Epithelial cell of esophagus (primary cell): ENCODE measurements around the gene SCN2B.
A peak's percentile ranks its signal among the peaks of the same experiment; 100 is the strongest.

ENCODE experiments used
- DNase-seq: peaks from one replicate; pipeline ENCODE4 v3.0.0; 2010; ENCODE audit warnings: low read depth
- H3K4me3 ChIP-seq: 2 replicates; pipeline ENCODE4 v1.5.1; 2011; ENCODE audit warnings: mild to moderate bottlenecking, low read length, control low read depth
- TF ChIP-seq, protein P1 (sequence below): IDR thresholded peaks from 2 replicates; pipeline ENCODE4 v1.5.1; 2011; ENCODE audit warnings: low read depth, mild to moderate bottlenecking, low read length, control low read depth, inconsistent platforms; ENCODE audit not compliant: insufficient read depth; ENCODE audit errors: missing control alignments

The SCN2B gene

DNA sequence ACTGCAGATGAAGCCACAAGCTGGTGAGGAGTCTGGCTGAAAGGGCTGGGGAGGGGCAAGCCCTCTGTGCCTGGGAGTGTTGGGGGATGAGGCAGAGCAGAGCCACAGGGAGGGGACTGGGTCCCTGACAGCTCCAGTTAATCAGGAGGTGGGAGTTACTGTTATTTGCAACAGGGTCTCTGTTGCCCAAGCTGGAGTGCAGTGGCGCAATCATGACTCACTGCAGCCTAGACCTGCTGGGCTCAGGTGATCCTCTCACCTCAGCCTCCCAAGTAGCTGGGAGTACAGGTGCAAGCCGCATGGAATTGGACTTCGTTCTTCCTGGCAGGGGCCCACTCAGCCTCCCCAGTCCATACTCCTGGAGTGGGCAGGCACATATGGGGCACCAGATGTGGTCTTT lies 7.7 kb downstream of the SCN2B start:
- no peak overlapping the region for H3K4me3 ChIP-seq
- TF ChIP-seq, protein P1, sequence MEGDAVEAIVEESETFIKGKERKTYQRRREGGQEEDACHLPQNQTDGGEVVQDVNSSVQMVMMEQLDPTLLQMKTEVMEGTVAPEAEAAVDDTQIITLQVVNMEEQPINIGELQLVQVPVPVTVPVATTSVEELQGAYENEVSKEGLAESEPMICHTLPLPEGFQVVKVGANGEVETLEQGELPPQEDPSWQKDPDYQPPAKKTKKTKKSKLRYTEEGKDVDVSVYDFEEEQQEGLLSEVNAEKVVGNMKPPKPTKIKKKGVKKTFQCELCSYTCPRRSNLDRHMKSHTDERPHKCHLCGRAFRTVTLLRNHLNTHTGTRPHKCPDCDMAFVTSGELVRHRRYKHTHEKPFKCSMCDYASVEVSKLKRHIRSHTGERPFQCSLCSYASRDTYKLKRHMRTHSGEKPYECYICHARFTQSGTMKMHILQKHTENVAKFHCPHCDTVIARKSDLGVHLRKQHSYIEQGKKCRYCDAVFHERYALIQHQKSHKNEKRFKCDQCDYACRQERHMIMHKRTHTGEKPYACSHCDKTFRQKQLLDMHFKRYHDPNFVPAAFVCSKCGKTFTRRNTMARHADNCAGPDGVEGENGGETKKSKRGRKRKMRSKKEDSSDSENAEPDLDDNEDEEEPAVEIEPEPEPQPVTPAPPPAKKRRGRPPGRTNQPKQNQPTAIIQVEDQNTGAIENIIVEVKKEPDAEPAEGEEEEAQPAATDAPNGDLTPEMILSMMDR, result no peak
- DNase-seq, result peak; percentile 84

DNA sequence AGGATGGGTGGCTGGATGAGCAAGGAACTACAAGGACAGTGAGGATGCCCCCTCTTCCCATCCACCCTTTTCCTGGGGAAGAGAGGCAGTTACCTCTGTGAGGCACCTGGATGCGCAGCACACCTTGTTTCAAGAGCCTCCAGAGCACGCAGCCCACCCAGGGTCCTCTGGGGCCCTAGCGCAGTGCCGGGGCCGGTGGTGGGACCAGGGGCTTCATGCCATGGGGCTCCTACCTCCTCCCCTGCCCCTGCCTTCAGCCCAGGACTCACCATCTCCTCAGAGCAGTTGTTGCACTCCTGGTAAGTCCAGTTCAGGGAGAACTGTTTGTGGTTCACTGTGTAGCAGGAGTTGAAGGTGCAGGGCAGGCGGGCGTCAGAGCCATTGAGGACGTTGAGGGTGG lies 8.1 kb downstream of the SCN2B start:
- H3K4me3 ChIP-seq, result no peak overlapping the region
- no peak for DNase-seq
- TF ChIP-seq, protein P1, result no peak

DNA sequence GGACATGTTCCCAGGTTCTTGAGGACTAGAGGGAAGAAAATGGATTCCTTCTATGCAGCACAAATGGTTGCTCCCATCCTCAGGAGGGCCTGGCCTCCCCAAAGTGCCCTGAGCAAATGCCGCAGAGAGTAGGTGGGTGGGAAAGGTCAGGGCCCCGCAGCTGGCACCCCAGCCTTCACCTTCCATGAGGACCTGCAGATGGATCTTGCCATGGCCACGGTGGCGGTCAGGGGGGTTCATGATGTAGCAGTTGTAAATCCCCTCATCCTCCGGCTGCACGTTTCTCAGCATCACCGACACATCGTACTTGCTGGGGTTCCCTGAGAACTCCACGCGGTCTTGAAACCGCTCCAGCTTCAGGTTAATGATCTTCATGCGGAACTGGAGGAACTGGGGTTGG lies 8.5 kb downstream of the SCN2B start:
- no peak overlapping the region for H3K4me3 ChIP-seq
- DNase-seq, result no peak
- TF ChIP-seq, protein P1, result no peak

DNA sequence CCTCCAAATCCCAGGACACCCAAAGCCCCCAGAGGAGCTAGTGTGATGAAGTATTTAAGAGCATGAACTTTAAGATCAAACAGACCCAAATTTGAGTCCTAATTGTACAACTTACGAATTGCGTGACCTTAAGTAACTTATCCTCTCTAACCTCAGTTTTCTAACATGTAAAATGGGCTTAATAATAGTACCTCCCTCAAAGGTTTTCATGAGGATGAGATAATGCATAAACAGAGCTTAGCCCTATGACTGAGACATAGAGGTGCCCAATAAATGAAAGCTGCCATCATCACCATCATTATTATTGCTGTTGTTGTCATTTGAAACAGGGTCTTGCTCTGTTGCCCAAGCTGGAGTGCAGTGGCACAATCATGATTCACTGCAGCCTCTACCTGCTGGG lies 9.2 kb downstream of the SCN2B start:
- H3K4me3 ChIP-seq, result no peak overlapping the region
- no peak for DNase-seq
- TF ChIP-seq, protein P1, result no peak

DNA sequence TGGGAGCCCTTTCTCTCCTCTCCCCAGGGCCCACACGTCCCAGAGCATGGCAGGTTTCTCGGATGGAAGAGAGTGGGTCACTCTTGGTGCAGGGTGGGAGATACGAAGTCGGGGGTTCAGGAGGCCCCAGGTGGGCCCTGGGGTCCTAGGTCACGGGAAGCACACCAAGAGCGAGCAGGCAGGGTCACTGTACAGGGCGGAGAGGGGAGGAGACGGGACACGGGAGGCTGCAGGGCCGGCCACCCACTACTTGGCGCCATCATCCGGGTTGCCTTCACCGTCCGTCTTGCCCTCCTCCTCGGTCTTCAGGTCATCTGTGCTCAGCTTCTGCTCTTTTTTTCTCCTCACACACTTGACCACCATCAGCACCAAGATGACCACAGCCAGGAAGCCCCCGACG lies 9.8 kb downstream of the SCN2B start:
- no peak overlapping the region for H3K4me3 ChIP-seq
- TF ChIP-seq, protein P1, result no peak
- DNase-seq, result no peak

DNA sequence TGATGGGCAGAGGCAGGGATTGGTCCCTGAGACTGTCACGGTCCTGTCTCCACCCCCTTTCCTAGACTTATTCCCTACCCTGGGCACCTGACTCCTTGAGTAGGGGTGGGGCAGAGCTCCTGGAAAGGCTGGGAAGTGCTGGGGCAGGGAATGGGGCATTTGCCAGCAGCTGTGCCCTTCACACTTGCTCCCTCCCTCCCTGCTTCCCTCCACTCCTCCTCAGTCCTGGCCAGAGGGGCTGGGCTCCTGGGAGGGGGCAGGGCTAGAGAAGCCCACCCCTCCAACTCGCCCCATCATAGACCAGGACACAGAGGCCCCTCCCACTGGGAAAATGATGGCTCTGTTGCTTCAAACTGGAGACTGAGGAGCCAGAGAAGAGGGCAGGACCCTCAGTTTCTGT lies 11.6 kb downstream of the SCN2B start:
- no peak for DNase-seq
- H3K4me3 ChIP-seq, result no peak overlapping the region
- TF ChIP-seq, protein P1, result no peak

DNA sequence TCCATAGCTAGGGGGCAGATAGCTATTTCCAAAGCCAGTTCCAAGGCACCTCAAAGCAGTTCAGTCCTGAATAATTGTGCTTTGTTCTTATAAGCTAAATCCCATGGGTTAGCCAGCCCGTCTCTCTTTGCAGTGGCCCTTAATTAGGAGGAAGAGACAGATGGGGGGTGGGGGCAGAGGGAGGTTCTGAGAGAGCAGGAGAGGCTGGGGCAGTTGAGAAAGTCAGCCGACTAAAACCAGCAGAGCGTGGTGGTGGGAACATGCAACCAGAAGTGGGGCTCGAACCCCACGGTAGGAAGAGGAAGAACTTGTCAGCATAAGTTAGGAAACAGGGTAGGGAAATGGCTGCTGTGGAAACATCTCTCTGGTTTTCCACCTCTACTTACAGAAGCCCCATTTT lies 12.9 kb downstream of the SCN2B start:
- TF ChIP-seq, protein P1, result no peak
- no peak overlapping the region for H3K4me3 ChIP-seq
- no peak for DNase-seq
